ENCODE measurements around the gene CPXM1.

DNA sequence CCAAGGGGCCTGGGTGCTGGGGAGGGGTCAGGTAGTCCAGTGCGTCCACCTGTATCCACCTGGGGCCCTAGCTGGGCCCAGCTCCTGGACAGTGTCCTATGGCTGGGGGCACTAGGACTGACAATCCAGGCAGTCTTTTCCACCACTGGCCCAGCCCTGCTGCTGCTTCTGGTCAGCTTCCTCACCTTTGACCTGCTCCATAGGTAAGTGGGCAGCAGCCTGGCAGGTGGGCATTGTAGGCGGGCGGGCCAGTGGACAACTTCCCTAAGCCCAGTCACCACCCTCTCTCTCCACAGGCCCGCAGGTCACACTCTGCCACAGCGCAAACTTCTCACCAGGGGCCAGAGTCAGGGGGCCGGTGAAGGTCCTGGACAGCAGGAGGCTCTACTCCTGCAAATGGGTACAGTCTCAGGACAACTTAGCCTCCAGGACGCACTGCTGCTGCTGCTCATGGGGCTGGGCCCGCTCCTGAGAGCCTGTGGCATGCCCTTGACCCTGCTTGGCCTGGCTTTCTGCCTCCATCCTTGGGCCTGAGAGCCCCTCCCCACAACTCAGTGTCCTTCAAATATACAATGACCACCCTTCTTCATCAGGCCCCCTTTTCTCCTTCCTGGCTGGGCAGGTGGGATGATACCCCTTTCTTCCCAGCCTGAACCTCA, 14.9 kb upstream of the CPXM1 start:
- no peak for TF ChIP-seq EZH2phosphoT487 (IDR thresholded peaks at IDR 0.05; ENCODE audit: borderline replicate concordance)
- TF ChIP-seq, protein P1, sequence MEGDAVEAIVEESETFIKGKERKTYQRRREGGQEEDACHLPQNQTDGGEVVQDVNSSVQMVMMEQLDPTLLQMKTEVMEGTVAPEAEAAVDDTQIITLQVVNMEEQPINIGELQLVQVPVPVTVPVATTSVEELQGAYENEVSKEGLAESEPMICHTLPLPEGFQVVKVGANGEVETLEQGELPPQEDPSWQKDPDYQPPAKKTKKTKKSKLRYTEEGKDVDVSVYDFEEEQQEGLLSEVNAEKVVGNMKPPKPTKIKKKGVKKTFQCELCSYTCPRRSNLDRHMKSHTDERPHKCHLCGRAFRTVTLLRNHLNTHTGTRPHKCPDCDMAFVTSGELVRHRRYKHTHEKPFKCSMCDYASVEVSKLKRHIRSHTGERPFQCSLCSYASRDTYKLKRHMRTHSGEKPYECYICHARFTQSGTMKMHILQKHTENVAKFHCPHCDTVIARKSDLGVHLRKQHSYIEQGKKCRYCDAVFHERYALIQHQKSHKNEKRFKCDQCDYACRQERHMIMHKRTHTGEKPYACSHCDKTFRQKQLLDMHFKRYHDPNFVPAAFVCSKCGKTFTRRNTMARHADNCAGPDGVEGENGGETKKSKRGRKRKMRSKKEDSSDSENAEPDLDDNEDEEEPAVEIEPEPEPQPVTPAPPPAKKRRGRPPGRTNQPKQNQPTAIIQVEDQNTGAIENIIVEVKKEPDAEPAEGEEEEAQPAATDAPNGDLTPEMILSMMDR (conservative IDR thresholded peaks at IDR 0.05; ENCODE audit: low read length): no peak

Data from Loucy (cell line).